GM18907 (cell line): ENCODE data around the gene OR8U1.
"Not testable (repeated sequence)": the region's sequence is repeated elsewhere in the genome, so short reads cannot be mapped to it uniquely, and the experiment has no call there.

ENCODE experiments used
- ATAC-seq: cut with Tn5 transposase; IDR thresholded peaks from one replicate; pipeline ENCODE4 v1.9.1; 2021; ENCODE audit warnings: mild to moderate bottlenecking, moderate library complexity; ENCODE audit not compliant: unreplicated experiment

Gene OR8U1

DNA sequence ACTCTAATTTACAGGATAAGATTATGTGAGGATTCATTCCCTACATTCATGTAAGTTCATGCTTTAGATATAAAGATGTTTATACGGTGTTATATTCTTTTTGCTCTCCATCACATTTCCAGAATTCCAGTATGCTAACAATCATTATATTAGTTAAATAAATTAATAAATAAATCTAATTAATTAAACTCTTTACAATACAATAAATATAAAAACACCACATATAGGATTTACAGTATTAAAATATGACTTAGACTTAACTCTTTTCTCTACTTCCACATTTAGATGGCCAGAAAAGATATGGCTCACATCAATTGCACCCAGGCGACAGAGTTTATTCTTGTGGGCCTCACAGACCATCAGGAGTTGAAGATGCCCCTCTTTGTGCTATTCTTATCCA lies at the start of gene OR8U1:
TSS of gene OR8U1 (plus strand) at position 301 of the 400 bp plus-strand sequence. CDS start at position 301, 0 bp downstream.
- ATAC-seq = no peak

DNA sequence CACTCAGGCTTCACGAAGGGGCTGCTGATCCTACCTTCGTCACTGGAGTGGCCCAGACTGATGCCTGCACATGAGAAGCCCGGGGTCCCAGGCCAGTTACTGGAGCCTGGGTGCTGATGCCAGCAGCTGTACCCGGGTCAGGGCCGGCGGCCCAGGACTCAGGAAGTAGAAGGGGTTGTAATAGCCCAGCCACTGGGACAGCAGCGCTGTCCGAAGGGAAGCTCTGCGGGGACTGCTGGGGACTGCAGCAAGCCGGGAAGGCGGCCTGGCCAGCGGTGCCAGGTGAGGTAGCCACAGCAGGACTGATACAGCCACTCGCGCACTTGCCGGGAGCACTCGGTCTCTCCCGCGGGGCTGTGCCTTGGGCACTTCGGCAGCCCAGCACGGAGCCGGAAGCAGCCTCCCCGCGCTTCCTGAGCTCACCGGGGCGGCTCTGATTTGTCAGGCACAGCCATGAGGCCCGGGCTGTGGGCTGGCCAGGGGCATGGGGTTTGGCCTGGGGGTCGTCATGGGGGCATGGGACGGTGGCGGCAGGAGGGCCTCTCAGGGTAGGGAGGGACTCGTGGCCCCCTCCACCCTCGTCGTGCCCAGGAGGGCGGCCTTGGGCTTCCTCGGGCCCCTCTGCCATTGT lies 43.4 kb upstream of the OR8U1 start:
- ATAC-seq = no peak

DNA sequence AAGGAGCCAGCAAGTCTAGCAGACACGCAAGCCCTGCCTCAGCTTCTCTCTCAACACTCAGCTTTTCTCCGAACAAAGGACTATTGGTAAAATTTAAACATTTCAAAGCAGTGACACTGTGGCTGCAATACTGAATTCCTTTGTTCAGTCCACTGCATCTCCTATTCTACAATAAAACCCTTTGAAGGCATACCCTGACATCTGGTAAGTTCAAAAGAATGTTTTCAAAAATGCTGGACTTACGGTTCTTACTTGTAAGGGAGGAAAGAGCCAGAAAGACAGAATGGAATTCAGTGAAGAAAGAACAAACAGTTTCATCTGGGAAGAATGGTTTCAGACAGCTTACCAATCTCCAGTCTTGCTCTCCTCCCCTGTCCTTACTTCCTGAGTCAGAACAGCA lies 42.3 kb upstream of the OR8U1 start:
- ATAC-seq = no peak

DNA sequence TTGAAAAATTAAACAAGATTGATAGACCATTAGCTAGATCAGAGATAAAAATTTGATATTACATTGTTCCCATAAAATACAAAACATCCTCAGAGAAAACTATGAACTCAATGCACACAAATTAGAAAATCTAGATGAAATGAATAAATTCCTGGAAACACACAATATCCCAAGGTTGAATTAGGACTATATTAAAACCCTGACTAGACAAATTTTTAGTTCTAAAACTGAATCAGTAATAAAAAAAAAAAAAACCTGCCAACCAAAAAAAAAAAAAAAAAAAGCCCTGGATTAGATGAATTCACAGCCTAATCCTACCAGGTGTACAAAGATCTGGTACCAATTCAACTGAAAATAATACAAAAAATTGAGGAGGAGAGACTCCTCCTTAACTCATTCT lies 35.1 kb upstream of the OR8U1 start:
- no peak for ATAC-seq

- no peak for ATAC-seq
These were observed 29.7 kb upstream of the OR8U1 start, which contains the start of gene OR8K1 for GRCh38 chr11:56345739-56346138. TSS of gene OR8K1 (plus strand) at chr11:56346039. CDS start at chr11:56346039, 0 bp downstream.

- no peak for ATAC-seq
These were observed 21.4 kb upstream of the OR8U1 start, which contains the start of gene OR8J1 for GRCh38 chr11:56353991-56354390. TSS of gene OR8J1 (plus strand) at chr11:56354291. CDS start at chr11:56360247, 5,956 bp downstream.

DNA sequence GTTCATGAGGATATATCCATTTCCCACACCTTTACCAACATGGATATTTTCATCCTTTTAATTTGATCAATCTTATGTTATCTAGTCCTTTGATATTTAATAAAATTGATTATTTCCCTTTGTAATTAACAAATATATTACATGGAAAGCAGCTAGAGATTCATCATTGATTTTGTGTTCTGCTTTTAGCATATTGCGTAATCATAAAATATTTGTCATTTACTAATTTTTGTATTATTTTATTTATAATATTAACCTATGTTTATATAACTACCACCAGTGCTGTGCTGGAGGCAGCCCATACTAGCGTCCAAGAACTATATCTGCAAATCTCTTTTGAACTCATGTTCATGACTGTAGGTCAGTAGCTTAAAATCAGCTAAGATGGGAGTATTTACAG lies 4.7 kb downstream of the OR8U1 start:
- ATAC-seq = no peak

- ATAC-seq = no peak
These were observed 19.0 kb downstream of the OR8U1 start for GRCh38 chr11:56394381-56394780.

GRCh38 chr11:56396047-56396446 lies 20.6 kb downstream of the OR8U1 start:
- ATAC-seq = no peak

DNA sequence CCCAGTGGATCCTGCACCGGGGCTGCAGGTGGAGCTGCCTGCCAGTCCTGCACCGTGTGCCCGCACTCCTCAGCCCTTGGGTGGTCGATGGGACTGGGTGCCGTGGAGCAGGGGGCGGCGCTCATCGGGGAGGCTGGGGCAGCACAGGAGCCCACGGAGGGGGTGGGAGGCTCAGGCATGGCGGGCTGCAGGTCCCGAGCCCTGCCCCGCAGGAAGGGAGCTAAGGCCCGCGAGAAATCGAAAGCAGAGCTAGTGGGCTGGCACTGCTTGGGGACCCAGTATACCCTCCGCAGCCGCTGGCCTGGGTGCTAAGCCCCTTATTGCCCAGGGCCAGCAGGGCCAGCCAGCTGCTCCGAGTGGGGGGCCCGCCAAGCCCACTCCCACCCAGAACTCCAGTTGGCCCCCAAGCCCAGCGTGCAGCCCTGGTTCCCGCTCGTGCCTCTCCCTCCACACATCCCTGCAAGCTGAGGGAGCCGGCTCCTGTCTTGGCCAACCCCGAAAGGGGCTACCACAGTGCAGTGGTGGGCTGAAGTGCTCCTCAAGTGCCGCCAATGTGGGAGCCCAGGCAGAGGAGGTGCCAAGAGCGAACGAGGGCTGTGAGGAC lies 26.5 kb downstream of the OR8U1 start:
- not testable (repeated sequence) for ATAC-seq

- no peak for ATAC-seq
These were observed 29.0 kb downstream of the OR8U1 start for GRCh38 chr11:56404393-56404792.

DNA sequence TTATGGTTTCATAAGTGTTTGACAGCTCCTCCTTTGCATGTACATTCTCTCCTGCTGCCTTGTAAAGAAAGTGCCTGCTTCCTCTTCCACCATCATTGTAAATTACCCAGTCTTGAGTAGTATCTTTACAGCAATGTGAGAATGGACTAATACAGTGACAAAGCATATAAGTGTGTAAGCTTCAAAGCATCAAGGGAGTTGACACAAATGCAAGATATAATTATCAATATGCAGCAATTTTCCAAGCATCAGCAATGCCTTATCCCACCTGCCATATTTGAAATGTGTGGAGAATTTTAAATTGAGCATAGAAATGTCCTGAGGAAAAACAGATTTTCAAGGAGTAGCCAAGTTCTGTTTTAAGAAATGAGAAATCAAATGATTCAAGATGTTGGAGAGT lies 35.4 kb downstream of the OR8U1 start:
- no peak for ATAC-seq

DNA sequence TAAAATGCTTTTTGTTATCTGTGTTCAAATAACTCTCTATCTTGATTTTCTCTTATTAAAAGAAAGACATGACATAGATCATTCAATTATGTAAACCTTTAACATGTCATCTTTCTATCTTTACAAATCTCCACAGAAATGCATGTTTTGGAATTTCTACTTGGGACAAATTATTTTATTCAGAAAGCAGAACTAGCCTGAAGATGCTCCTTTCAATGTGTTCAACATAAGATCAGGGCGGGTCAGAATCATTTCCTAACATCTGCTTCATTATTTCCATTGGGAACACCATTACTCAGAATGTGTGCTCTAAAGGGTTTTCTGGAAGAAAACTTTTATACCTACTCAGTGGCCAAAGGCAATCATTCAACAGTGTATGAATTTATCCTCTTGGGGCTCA lies 37.0 kb downstream of the OR8U1 start, which contains the start of gene OR5AL1:
TSS of gene OR5AL1 (plus strand) at position 301 of the 400 bp plus-strand sequence.
- ATAC-seq = no peak
